HG02798 (cell line): ENCODE data around the gene GAS6.

Experiments used
- ATAC-seq: cut with Tn5 transposase; IDR thresholded peaks from one replicate; pipeline ENCODE4 v1.9.1; 2021; ENCODE audit warnings: mild to moderate bottlenecking; ENCODE audit not compliant: unreplicated experiment, poor library complexity

GAS6 gene

GRCh38 chr13:113783200-113783881 is 80.5 kb downstream of the GAS6 start:
- no peak for ATAC-seq

GRCh38 chr13:113782472-113782871 is 81.4 kb downstream of the GAS6 start:
- no peak for ATAC-seq

GRCh38 chr13:113781571-113781970 is 82.3 kb downstream of the GAS6 start:
- no peak for ATAC-seq

- ATAC-seq = no peak
Observed at GRCh38 chr13:113777311-113778260, 86.3 kb downstream of the GAS6 start.

GRCh38 chr13:113776231-113777125 is 87.4 kb downstream of the GAS6 start:
- no peak for ATAC-seq

- ATAC-seq = no peak
Observed at GRCh38 chr13:113775451-113776145, 88.3 kb downstream of the GAS6 start.

GRCh38 chr13:113774177-113775107 is 89.4 kb downstream of the GAS6 start:
- no peak for ATAC-seq

GRCh38 chr13:113771709-113772331 is 92.1 kb downstream of the GAS6 start:
- no peak for ATAC-seq

GRCh38 chr13:113770937-113771336 is 92.9 kb downstream of the GAS6 start:
- ATAC-seq = no peak
